Measurements from ENCODE around the gene GPR37L1.
"Not testable (repeated sequence)": the region's sequence is repeated elsewhere in the genome, so short reads cannot be mapped to it uniquely, and the experiment has no call there.

Gene GPR37L1

DNA sequence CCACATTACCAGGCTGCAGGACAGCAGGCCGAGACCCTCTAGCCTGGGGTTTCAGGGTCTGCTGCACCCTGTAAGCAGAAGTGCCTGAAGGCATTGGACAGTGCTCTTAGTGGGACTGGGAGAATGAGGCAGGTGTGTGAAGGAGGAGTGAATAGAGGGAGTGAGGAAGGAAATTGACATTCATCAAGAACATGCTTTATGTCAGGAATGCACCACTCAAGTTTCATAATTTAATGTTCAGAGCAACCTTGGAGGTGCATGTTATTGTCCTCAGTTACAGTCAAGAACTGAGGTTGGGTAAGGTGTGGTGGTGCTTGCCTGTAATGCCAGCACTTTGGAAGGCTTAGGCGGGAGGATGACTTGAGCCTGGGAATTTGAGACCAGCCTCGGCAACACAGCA is 11.7 kb upstream of the GPR37L1 start:
- no peak for DNase-seq

DNA sequence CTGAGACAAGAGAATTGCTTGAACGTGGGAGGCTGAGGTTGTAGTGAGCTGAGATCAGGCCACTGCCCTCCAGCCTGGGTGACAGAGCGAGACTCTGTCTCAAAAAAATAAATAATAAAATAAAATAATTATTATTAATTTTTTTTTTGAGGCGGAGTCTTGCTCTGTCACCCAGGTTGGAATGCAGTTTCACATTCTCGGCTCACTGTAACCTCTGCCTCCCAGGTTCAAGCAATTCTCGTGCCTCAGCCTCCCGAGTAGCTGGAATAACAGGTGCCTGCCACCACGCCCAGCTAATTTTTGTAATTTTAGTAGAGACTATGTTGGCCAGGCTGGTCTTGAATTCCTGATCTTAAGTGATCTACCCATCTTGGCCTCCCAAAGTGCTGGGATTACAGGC is 11.1 kb upstream of the GPR37L1 start:
- not testable (repeated sequence) for DNase-seq

DNA sequence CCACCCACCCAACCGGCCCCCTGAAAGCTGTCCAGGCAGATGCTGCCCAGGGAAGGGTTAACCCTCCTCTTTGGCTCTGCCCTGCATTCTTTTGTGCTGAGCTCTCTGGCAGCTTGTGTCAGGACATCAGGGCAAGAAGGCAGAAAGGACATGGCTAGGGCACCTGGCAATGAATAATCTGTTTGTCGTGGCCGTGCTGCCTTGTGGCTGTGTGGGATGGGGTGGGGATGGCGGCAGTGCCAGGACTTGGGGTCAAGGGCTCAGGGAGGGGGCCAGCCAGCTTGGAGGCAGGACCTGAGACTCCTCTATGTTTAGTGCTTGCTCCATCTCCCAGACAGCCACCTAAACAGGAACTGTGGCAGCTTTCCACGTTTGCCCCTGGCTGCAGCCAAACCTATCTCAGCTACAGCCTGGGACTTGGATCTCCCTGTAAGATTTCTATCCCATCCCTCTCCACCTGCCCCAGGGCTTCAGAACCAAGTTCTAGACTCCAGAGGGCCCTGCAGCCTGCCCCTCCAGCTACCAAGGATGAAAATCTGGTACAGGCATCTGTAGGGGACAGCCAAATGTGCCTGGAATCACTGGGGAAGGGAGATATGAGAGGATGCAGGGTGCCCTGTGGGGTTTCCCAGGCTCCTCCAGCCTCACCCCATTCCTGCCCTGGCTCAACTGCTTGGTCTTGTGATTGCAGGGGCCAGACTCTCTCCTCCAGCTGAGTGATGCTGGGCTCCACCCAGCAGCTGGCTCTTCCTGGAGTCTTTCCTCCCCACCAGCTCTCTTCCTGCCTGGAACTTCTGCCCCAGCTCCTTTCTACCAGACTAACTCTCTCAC is 9.6 kb upstream of the GPR37L1 start:
- DNase-seq = no peak

DNA sequence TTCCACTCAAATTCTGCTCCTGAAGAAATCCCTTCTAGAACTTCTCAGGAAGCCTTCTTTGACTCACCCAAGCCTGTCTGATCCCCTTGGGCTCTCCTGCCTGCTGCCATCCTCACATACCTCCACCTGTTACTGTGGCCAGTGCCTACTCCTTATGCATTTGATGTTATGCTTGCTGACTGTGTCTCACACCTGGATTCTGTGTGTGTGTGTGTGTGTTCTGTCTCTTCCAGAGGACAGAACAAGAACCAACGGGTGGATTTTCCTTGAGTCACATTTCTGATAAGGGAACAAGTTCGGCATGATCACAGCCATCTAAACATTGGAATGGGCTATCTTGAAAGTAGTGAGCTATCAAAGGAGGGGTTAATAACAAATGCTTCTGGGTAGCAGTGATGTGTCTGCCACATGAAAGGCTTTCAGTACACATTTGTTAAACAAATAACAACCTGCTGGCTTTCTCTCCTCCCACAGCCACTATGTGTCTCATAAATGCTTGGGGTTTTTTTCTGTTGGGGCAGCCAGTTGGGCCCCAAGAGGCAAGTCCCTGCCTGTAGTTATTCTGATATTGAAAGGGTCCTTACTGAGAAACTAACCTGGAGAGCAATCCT is 8.9 kb upstream of the GPR37L1 start:
- DNase-seq = no peak

DNA sequence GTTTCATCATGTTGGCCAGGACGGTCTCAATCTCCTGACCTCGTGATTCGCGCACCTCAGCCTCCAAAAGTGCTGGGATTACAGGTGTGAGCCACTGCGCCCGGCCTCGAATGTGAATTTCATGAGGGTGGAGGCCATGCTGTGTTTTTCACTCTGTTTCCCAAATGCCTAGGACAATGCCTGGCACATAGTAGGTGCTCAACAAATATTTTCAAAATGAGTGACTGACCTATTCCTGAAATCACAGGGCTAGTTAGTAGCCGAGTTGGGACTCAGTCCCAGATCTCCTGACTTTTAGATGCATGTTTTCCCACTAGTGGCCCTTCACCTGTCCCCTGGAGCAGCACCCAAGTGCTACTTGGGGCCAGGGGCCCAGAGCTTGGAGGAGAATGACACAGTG is 6.4 kb upstream of the GPR37L1 start:
- DNase-seq = no peak

DNA sequence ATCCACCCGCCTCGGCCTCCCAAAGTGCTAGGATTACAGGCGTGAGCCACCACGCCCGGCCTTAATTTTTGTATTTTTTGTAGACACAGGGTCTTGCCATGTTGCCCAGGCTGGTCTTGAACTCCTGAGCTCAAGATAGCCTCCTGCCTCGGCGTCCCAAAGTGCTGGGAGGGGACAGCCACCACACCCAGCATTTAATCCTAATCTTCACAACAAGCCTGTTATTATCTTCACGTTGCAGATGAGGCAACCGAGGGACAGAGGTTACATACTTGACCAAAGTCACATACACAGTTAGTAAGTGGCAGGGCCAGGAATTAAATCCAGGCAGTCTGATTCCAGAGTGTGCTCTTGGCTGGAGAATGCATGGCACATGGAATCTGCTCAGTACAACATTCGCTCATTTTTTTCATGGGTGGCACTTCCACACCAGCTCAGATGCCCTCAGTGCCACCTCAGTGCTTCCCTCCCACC is 4.8 kb upstream of the GPR37L1 start:
- DNase-seq = no peak

DNA sequence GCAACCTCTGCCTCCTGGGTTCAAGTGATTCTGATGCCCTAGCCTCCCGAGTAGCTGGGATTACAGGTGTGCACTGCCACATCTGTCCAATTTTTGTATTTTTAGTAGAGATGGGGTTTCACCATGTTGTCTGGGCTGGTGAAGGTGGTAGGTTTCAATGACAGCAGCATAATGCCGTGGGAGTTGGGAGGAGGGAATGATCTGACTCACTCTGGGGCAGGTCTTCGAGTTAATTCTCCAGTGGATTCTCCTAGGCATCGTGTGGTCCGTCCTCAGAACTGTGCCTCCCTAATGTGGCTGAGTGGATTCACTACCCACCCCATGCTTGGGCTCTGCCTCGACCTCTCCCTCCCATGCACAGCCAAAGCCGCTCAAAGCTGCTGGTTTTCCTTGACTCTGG is 1.7 kb upstream of the GPR37L1 start:
- no peak for DNase-seq

DNA sequence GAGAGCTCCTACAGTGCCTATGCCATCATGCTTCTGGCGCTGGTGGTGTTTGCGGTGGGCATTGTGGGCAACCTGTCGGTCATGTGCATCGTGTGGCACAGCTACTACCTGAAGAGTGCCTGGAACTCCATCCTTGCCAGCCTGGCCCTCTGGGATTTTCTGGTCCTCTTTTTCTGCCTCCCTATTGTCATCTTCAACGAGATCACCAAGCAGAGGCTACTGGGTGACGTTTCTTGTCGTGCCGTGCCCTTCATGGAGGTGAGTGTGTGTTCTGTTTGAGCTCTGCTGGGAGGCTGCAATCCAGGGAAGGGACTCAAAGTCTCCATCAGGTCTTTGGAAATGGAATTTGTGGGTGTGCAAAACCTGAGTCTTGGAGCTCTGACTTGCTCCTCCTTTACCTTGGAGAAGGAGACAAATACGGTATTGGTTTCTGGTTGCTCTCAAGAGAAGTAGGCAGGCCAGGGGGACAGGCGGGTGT is 658 bp downstream of the GPR37L1 start:
- DNase-seq = no peak

DNA sequence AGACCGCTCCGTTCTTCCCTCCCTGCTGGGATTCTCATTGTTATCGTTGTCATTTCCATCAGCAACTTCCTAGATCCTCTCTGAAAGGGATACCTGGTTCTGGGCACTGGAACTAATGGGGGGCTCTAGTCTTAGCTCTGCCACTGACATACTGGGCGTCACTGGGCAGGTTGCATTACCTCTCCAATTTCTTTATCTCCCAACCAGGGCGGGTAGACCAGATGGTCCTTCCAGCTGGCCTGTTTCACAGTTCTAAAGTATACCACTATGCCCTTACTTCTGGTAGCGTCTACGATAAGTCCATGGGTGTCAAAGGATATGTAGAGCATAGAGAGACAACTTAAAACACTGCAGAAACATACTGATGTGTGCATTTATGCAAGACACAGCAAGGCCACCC is 1.4 kb downstream of the GPR37L1 start:
- no peak for DNase-seq

DNA sequence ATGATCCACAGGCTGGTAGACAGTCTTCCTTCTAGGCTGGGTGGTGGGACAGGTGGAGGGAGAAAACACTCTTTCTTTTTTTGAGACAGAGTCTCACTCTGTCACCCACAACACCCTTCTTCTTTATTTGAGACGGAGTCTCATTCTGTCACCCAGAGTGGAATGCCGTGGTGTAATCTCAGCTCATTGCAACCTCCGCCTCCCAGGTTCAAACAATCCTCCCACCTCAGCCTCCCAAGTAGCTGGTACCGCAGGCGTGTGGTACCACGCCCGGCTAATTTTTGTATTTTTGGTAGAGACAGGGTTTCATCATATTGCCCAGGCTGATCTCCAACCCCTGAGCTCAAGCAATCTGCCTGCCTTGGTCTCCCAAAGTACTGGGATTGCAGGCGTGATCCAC is 2.9 kb downstream of the GPR37L1 start:
- DNase-seq = no peak

DNA sequence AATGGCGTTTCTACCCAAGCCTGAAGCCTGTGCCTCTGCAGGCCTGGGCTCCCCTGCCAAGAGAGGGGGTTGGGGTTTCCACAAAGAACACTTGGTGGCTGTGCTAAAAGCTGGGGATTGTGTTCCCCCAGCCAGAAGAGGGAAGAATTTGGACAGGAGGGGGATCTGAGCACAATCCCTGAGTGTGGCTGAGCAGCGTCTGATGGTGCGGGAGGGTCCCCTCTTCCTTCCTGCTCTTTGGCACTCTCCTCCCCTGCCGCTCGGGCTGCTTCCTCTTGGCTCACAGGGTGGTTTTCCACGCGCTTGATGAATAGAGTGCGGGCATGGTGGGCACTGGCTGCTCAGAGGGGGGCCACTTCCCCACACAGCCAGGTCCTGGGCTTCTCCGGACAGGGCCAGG is 3.7 kb downstream of the GPR37L1 start:
- DNase-seq = no peak

DNA sequence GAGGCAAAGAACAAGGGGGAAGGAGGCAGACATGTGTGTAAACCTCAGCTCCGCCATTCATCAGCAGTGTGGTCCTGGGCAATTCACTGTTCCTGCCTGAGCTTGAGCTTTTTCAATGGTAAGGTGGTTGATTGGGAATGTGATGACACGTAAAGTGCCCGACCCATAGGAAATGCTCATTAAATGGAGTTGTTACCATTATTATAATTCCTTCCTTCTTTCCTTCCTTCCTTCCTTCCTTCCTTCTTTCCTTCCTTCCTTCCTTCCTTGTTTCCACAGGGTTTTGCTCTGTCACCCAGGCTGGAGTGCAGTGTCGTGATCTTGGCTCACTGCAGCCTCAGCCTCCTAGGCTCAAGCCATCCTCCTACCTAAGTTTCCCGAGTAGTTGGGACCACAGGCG is 4.3 kb downstream of the GPR37L1 start:
- DNase-seq = no peak

DNA sequence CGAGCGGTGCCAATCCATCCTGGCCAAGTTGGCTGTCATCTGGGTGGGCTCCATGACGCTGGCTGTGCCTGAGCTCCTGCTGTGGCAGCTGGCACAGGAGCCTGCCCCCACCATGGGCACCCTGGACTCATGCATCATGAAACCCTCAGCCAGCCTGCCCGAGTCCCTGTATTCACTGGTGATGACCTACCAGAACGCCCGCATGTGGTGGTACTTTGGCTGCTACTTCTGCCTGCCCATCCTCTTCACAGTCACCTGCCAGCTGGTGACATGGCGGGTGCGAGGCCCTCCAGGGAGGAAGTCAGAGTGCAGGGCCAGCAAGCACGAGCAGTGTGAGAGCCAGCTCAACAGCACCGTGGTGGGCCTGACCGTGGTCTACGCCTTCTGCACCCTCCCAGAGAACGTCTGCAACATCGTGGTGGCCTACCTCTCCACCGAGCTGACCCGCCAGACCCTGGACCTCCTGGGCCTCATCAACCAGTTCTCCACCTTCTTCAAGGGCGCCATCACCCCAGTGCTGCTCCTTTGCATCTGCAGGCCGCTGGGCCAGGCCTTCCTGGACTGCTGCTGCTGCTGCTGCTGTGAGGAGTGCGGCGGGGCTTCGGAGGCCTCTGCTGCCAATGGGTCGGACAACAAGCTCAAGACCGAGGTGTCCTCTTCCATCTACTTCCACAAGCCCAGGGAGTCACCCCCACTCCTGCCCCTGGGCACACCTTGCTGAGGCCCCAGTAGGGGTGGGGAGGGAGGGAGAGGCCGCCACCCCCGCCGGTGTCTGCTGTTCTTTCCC is 5.3 kb downstream of the GPR37L1 start:
- DNase-seq = no peak

DNA sequence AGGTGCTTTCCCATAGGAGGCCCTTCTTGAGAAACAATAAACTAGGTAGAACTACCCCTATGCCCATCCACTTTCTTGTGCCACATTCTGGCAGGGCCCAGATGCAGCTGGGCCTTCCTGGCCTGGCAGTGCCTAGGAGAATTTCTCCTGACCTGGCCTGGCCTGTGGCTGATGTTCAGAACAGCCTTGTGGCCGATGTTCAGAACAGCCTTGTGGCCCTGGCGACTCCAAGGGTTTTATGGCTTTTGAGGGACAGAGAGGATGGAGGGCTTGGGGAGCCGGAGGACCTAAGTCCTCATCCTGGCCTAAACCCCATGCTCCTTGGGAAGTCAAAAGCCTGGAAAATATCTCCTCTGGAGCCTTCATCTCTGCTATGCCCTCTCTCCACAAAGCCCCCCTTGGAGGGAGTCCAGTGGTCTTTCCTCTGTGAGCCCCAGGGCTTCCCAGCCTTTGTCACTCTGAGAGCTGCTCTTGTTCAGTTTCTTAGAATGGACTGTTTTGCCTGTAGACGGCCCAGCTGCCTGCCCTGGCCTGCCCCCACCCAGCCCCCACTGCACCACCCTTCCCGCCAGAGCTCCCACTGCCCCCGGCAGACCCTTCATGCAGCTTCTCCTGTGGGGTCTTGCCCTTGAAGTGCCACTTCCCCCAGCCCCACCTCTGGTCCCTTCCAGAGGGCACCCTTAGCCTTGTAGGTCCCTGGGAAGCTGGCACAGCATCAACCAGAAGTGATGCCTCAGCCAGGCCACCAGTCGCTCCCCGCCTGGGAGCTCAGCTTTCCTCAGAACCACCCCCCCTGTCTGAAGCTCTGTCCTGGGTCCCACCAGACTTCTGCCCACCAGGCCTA is 7.0 kb downstream of the GPR37L1 start:
- no peak for DNase-seq

DNA sequence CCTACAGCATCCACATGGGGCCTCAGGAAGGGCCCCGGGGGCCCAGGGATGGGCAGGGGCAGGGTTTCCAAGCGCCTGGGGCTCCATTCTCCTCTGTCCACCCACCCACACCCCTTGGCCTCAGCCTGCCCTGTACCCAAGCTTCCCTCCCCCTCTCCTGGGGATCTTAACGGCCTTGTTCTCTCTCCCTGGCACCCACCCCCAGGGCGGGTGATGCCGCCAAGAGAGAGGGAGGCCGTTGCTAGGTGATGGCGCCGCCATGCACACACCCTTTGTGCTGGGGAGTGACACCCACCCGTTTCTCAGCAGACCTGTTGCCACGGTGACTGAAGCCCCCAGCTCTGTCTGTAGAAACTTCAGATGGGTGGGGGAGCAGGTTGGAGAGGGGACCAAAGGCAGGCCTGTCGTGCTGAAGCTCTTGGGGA is 7.6 kb downstream of the GPR37L1 start:
- DNase-seq = no peak

DNA sequence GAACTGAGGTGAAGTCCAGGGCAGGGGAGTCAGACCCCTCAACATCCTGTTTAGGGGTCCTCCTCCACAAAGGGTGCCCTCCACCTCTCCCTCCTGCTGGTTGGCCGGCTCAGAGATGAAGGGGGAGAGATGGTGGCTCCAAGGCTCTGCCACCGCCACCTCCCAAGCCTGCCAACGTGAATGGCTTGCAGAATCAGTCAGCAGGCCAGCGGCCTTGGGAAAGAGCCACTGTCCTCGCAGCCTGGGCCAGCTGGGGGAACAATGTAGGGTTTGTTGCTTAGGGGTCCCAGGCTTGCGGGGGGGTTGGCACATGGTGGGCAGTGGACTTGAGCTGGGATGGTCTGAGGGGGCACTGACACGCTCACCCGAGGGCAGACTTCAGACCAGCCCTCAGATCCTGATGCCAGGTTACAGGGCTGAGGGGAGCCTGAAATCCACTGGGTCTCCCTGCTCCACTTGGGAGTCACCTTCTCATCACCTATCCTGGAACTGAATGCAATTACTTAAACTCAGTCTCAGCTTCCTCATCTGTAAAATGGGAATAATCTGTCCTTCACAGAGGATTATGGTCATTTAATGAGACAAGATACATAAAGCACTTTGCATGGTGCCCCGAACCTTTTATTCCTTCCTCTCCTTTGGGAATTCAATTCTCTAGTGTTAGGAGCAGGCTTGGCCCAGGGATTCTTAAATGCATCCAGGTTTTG is 8.3 kb downstream of the GPR37L1 start:
- DNase-seq = no peak

DNA sequence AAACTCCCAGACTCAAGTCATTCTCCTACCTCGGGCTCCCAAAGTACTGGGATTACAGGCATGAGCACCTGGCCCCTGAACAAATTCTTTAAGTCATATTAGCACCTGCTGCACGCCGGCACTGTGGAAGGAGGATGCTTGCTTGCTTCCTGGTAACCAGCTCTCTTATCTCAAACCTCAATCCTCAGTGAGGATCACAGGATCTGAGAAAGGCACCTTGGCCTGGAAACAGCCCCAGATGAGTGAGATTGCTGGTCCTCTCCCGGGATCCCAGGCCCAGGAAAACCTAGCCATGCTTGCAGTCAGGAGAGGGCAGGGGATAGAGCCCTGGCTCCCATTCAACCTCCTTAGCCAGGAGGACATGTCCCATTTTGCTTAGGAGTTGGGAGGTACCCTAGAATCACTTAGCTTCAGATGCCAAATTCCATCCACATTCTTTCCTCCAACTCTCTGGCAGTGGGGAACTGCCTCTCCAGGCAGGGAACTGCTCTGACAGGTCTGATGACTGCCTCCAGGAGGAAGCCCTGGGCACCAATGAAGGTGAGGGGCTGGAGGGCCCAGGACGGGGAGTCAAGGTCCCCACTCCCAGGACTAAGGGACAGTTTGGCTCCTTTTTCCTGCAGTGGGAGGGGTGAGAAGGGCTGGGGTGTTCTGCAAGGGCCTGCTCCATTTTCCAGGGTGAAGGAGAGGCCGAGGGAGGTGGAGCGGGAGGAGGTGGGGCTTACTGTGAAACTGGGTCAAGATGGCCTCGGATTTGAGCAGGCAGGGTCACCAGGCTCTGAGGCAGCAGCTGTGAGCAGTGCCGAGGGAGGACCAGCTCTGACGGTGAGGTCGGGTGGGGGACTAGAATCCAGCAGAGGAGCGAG is 9.5 kb downstream of the GPR37L1 start:
- DNase-seq = no peak

DNA sequence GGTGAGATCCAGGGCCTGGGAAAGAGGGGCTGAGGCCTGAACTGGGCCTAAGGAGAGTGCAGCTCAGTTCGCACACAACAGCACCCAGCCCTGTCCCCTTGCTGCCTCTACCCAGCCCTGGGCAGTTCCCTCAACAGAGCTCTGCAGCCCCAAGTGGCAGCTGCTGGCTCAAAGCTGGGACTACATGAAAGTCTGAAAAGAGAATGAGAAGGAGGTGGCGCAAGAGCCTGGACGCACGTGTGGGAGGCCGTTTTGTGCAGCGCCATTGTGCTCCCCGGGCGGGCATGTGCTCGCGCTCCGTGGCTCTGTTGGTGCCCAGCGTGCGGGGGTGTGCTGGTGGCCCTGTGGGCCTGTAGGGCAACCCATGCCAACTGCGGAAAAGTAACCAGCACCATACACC is 10.3 kb downstream of the GPR37L1 start:
- DNase-seq = no peak

DNA sequence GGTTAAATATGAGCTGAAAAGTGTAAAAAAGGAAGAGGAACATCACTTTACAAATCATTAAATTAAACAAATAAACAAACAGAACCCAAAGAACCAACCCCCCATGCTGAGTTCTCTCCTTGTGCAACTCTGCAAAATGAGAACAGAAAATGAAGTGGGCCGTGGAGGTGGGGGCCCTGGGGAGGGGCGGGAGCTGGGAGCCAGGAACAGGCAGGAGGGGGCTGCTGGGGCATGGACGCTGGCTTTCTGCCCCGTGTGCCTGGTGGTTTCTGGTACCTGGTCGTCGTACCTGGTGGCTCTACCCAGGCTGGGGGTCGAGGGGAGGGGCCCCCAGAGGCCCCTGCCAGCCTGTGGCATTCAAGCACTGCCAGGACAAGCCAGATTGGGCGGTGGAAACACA is 10.8 kb downstream of the GPR37L1 start:
- no peak for DNase-seq

DNA sequence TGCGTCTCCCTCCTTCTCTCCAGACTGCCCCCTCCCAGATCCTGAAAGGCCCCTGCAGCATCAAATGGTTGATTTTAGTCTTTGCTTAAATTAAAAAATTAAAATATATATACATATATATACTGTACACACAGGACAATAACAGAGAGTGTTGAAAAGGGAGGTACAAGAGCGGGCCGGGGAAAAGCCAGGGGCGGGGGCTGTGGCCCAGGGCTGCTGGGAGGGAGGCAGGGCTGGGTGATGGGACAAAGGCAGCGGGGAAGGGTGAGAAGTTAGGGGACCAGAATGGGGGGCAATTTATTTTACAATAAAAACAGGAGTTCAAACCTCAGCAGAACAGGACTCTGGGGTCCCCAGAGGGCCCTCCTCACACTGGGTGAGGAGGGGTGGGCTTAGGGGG is 11.3 kb downstream of the GPR37L1 start:
- DNase-seq = no peak

DNA sequence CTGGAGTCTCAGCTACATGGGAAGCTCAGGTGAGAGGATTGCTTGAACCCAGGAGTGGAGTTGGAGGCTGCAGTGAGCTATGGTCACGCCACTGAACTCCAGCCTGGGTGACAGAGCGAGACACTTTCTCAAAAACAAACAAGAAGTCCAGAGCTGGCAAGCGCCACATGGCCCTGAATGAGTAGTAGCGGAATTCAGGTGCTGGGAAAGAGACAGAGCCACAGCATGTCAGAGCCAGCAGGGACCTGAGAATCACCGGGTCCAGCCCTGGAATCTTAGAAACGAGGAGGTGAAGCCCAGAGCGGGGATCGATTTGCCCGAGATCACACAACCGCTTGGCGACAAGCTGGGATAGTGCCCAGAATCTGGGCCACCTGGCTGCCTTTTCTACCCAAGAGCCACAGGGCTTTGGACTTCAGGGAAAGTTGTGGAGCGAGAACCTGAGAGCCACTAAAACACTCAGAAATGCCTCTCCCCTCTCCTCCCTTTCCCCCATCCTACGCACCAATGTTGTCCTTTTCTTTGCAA is 12.0 kb downstream of the GPR37L1 start:
- DNase-seq = no peak
